LNCAP (cell line): ENCODE data around the gene PPCDC.

Experiments used
- CTCF ChIP-seq: fragments of 450-650 bp; IDR thresholded peaks from 2 replicates; pipeline ENCODE4 v1.5.1; 2017; ENCODE audit warnings: mild to moderate bottlenecking

Gene PPCDC

GRCh38 chr15:75095594-75095993 is 72.2 kb downstream of the PPCDC start:
- TF ChIP-seq CTCF = no peak

GRCh38 chr15:75097939-75098338 is 74.5 kb downstream of the PPCDC start:
- no peak for TF ChIP-seq CTCF

- no peak for TF ChIP-seq CTCF
These were observed 75.0 kb downstream of the PPCDC start for GRCh38 chr15:75098404-75098803.
